ENCODE results near the gene PRKD2.
"Not testable (repeated sequence)": the region's sequence is repeated elsewhere in the genome, so short reads cannot be mapped to it uniquely, and the experiment has no call there.

Gene PRKD2

GRCh38 chr19:46631481-46631880, 85.4 kb downstream of the PRKD2 start:
- Histone ChIP-seq H4K20me1 (ENCODE audit: insufficient read depth, low read length) (no peaks in the 10 kb centered on the region), H2AFZ (ENCODE audit: low read depth, low read length) (no peak overlapping the region), H3K27ac (ENCODE audit: low read length) (no peak overlapping the region), H3K4me1 (ENCODE audit: low read length) (peaks cover 27% of the 10 kb centered on the region), H3K4me3 (ENCODE audit: low read length) (no peak overlapping the region), H3K36me3 (replicated peaks; ENCODE audit: low read depth, low read length) (no peaks in the 10 kb centered on the region), H3K4me2 (ENCODE audit: low read length) (no peak overlapping the region), H3K27me3 (ENCODE audit: low read depth, low read length) (0 out of 2 replicates have a peak, but pooled peaks cover 3% of the 10 kb centered on the region), H3K79me2 (ENCODE audit: low read length) (no peaks in the 10 kb centered on the region), H3K9me3 (ENCODE audit: insufficient read depth, low read length) (no peaks in the 10 kb centered on the region), H3K9ac (ENCODE audit: low read length) (no peak overlapping the region)
- TF ChIP-seq, protein P1, sequence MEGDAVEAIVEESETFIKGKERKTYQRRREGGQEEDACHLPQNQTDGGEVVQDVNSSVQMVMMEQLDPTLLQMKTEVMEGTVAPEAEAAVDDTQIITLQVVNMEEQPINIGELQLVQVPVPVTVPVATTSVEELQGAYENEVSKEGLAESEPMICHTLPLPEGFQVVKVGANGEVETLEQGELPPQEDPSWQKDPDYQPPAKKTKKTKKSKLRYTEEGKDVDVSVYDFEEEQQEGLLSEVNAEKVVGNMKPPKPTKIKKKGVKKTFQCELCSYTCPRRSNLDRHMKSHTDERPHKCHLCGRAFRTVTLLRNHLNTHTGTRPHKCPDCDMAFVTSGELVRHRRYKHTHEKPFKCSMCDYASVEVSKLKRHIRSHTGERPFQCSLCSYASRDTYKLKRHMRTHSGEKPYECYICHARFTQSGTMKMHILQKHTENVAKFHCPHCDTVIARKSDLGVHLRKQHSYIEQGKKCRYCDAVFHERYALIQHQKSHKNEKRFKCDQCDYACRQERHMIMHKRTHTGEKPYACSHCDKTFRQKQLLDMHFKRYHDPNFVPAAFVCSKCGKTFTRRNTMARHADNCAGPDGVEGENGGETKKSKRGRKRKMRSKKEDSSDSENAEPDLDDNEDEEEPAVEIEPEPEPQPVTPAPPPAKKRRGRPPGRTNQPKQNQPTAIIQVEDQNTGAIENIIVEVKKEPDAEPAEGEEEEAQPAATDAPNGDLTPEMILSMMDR (IDR thresholded peaks at IDR 0.05; ENCODE audit: low read depth, low read length), result no peak
- TF ChIP-seq EZH2phosphoT487 (IDR thresholded peaks at IDR 0.05; ENCODE audit: low read depth), result no peak

DNA sequence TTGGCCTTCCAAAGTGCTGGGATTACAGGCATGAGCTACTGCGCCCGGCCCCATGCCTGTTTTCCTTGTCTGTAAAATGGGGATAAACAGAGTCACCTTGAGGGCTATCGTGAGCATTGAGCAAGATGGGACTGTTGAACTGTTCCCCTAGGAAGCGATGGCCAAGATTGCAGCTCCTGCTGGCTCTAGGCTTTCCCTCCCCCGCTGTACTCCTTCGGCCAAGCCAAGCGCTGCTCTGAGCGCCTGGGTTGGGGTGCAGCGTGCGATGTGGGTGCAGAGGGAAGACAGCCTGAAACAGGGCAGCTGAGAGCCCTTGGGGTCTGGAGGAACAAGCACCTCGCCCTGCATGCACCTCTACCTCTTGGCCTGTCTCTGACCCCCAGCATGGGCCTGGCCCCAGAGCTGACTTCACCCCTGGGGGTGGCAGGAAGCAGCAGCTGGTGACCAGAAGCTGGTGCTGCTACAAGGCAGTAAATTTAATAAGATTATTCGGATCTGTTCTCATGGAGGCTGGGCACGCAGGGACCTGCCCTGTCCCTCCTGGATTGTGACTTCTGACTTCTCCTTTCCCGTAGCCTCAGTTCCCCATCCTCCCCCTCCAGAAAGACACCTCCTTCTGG, 86.2 kb downstream of the PRKD2 start:
- no peaks in the 10 kb centered on the region for H3K9me3 ChIP-seq (ENCODE audit: insufficient read depth, low read length)
- no peak overlapping the region for H2AFZ ChIP-seq (ENCODE audit: low read depth, low read length)
- H3K4me1 ChIP-seq (ENCODE audit: low read length), result peaks cover 27% of the 10 kb centered on the region
- H3K4me3 ChIP-seq (ENCODE audit: low read length), result no peak overlapping the region
- H3K27ac ChIP-seq (ENCODE audit: low read length), result no peak overlapping the region
- 0 out of 2 replicates have a peak, but pooled peaks cover 3% of the 10 kb centered on the region for H3K27me3 ChIP-seq (ENCODE audit: low read depth, low read length)
- no peak for TF ChIP-seq EZH2phosphoT487 (IDR thresholded peaks at IDR 0.05; ENCODE audit: low read depth)
- TF ChIP-seq, protein P1 (IDR thresholded peaks at IDR 0.05; ENCODE audit: low read depth, low read length), result no peak
- no peaks in the 10 kb centered on the region for H3K36me3 ChIP-seq (replicated peaks; ENCODE audit: low read depth, low read length)
- H3K79me2 ChIP-seq (ENCODE audit: low read length), result no peaks in the 10 kb centered on the region
- no peaks in the 10 kb centered on the region for H4K20me1 ChIP-seq (ENCODE audit: insufficient read depth, low read length)
- H3K9ac ChIP-seq (ENCODE audit: low read length), result no peak overlapping the region
- no peak overlapping the region for H3K4me2 ChIP-seq (ENCODE audit: low read length)

- H3K4me1 ChIP-seq (ENCODE audit: low read length), result peaks cover 32% of the 10 kb centered on the region
- no peak for TF ChIP-seq EZH2phosphoT487 (IDR thresholded peaks at IDR 0.05; ENCODE audit: low read depth)
- TF ChIP-seq, protein P1 (IDR thresholded peaks at IDR 0.05; ENCODE audit: low read depth, low read length), result no peak
Measured at GRCh38 chr19:46629546-46630025, 87.3 kb downstream of the PRKD2 start.

GRCh38 chr19:46628970-46629369, 87.9 kb downstream of the PRKD2 start:
- not testable (repeated sequence) for H3K4me2 ChIP-seq (ENCODE audit: low read length); H3K79me2 ChIP-seq (ENCODE audit: low read length); H3K27ac ChIP-seq (ENCODE audit: low read length); H3K27me3 ChIP-seq (ENCODE audit: low read depth, low read length); H3K36me3 ChIP-seq (replicated peaks; ENCODE audit: low read depth, low read length); H3K4me3 ChIP-seq (ENCODE audit: low read length); H4K20me1 ChIP-seq (ENCODE audit: insufficient read depth, low read length); H3K9ac ChIP-seq (ENCODE audit: low read length); H2AFZ ChIP-seq (ENCODE audit: low read depth, low read length); H3K9me3 ChIP-seq (ENCODE audit: insufficient read depth, low read length)
- peaks cover 35% of the 10 kb centered on the region for H3K4me1 ChIP-seq (ENCODE audit: low read length)

More at GRCh38 chr19:46629546-46630025, 87.3 kb downstream of the PRKD2 start:
- H4K20me1 ChIP-seq (ENCODE audit: insufficient read depth, low read length), result no peaks in the 10 kb centered on the region
- 0 out of 2 replicates have a peak, but pooled peaks cover 2% of the 10 kb centered on the region for H3K79me2 ChIP-seq (ENCODE audit: low read length)
- no peak overlapping the region for H3K4me3 ChIP-seq (ENCODE audit: low read length)
- no peaks in the 10 kb centered on the region for H3K36me3 ChIP-seq (replicated peaks; ENCODE audit: low read depth, low read length)
- H3K4me2 ChIP-seq (ENCODE audit: low read length), result no peak overlapping the region
- no peak overlapping the region for H3K9ac ChIP-seq (ENCODE audit: low read length)
- no peaks in the 10 kb centered on the region for H3K9me3 ChIP-seq (ENCODE audit: insufficient read depth, low read length)
- H3K27ac ChIP-seq (ENCODE audit: low read length), result no peak overlapping the region
- H2AFZ ChIP-seq (ENCODE audit: low read depth, low read length), result no peak overlapping the region
- H3K27me3 ChIP-seq (ENCODE audit: low read depth, low read length), result 0 out of 2 replicates have a peak, but pooled peaks cover 2% of the 10 kb centered on the region

All from OCI-LY3 (cell line).